ENCODE measurements around the gene PRPF31. TPM values are rescaled to one million over a fixed set of nuclear protein-coding genes. Genes with fewer than 3 reads are reported as not detected.

The PRPF31 gene
- total RNA-seq, 4 donors from 2014 or later = 53.6 to 66.7 (median 57.1) TPM

- WGBS, 2 donors = 1% methylated on average over 42 to 55 of the region's 72 CpGs
- Histone ChIP-seq H3K4me3 (replicated peaks in 1 of 3) (peak within 1 kb of the TSS; percentile 43 to 78 (median 47)), H3K9me3 (no peaks in the 10 kb centered on the region), H3K27me3 (no peaks in the 10 kb centered on the region), H3K36me3 (peaks cover 32 to 33% of the 10 kb centered on the region in 2 donors), H3K27ac (peak within 1 kb of the TSS; percentile 93 to 99 (median 97)), H3K4me1 (peaks cover 26 to 43% of the 10 kb centered on the region in 2 donors)
- TF ChIP-seq CTCF (IDR thresholded peaks at IDR 0.05) (peak in 3 of 6 experiments; percentile 26 to 47 (median 40)), POLR2A (IDR thresholded peaks at IDR 0.05) (peak in 1 of 2 donors; percentile 67)
- intact Hi-C loops (cut with DNase I) = no loop called here
- peak; percentile 100 for DNase-seq
Observed at GRCh38 chr19:54159352-54160181, 44.0 kb downstream of the PRPF31 start, which contains the start of gene LENG1. TSS of gene LENG1 (minus strand) at chr19:54159721. CDS start at chr19:54159695, 26 bp downstream.

- peak overlapping the region in 2 of 3 donors; percentile 16 to 37 for H3K4me3 ChIP-seq (replicated peaks in 1 of 3)
- intact Hi-C loops (cut with DNase I) = no loop called here
- TF ChIP-seq POLR2A (IDR thresholded peaks at IDR 0.05) (peak in 1 of 2 donors; percentile 1), CTCF (IDR thresholded peaks at IDR 0.05) (peak in 1 of 6 experiments; percentile 10)
- H3K36me3 ChIP-seq = peaks cover 24 to 26% of the 10 kb centered on the region in 2 donors
- H3K27ac ChIP-seq = peak overlapping the region; percentile 55 to 75 (median 73)
- WGBS, 2 donors = 2 to 3% methylated on average over 26 of the region's 28 CpGs
- no peaks in the 10 kb centered on the region for H3K27me3 ChIP-seq
- DNase-seq = peak; percentile 15 to 36
- H3K9me3 ChIP-seq = no peaks in the 10 kb centered on the region
- H3K4me1 ChIP-seq = peaks cover 26 to 45% of the 10 kb centered on the region in 2 donors
Observed at GRCh38 chr19:54160182-54160811, 44.7 kb downstream of the PRPF31 start.

GRCh38 chr19:54160854-54161253 lies 45.3 kb downstream of the PRPF31 start:
- Histone ChIP-seq H3K36me3 (peaks cover 19 to 21% of the 10 kb centered on the region in 2 donors), H3K27me3 (no peaks in the 10 kb centered on the region), H3K4me3 (replicated peaks in 1 of 3) (peak overlapping the region in 1 of 3 donors; percentile 37), H3K9me3 (no peaks in the 10 kb centered on the region), H3K27ac (peak overlapping the region in 2 of 3 donors; percentile 73 to 75), H3K4me1 (peaks cover 26 to 45% of the 10 kb centered on the region in 2 donors)
- peak; percentile 31 to 32 for DNase-seq
- 27 to 35% methylated on average over 13 of the region's 13 CpGs for WGBS, 2 donors
- intact Hi-C loops (cut with DNase I) = no loop called here
- TF ChIP-seq CTCF (IDR thresholded peaks at IDR 0.05) = no peak
- no peak for TF ChIP-seq POLR2A (IDR thresholded peaks at IDR 0.05)

GRCh38 chr19:54162241-54162805 lies 46.8 kb downstream of the PRPF31 start:
- intact Hi-C loops (cut with DNase I) = no loop called here
- Histone ChIP-seq H3K27ac (peak overlapping the region in 1 of 3 donors; percentile 26), H3K4me1 (peaks cover 26 to 45% of the 10 kb centered on the region in 2 donors)

More at GRCh38 chr19:54162241-54162805, 46.8 kb downstream of the PRPF31 start:
- Histone ChIP-seq H3K27me3 (no peaks in the 10 kb centered on the region), H3K36me3 (peaks cover 6 to 7% of the 10 kb centered on the region in 2 donors), H3K4me3 (replicated peaks in 1 of 3) (no peak overlapping the region), H3K9me3 (no peaks in the 10 kb centered on the region)
- TF ChIP-seq CTCF (IDR thresholded peaks at IDR 0.05) (no peak), POLR2A (IDR thresholded peaks at IDR 0.05) (no peak)
- DNase-seq = peak; percentile 80 to 87
- 4% methylated on average over 21 to 25 of the region's 35 CpGs for WGBS, 2 donors

All from thyroid gland (tissue), 4 donors.